Loucy (cell line): ENCODE results near the gene LIMA1.

Experiments
- CTCF ChIP-seq: fragments of 200-600 bp; sonication (generic); conservative IDR thresholded peaks from 2 replicates; pipeline ENCODE4 v1.5.1; 2014; ENCODE audit warnings: mild to moderate bottlenecking, antibody characterized with exemption, low read length
- EZH2phosphoT487 ChIP-seq: fragments of 200-600 bp; IDR thresholded peaks from 2 replicates; pipeline ENCODE4 v1.6.1; 2018; ENCODE audit warnings: antibody characterized with exemption, mild to moderate bottlenecking, moderate library complexity, borderline replicate concordance

DNA sequence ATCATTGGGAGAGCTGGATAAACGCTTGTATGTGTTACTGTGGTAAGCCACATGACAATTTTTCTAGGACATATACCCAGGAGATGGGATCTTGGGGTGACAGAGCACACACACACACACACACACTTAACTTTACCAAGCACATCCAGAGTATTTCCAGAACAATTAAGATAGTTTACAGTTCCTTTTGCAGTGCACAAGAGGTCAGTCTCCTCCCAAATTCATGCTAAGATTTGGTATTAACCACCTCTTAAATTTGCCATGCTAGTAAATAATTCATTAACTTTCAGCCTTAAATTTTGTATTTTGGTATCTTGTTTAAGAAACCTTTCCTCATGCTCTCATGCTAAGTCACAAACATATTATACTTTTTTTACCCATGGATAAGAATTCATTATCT lies 33.9 kb upstream of the LIMA1 start:
- peak; percentile 22 for TF ChIP-seq CTCF
- TF ChIP-seq EZH2phosphoT487, result no peak
